ENCODE measurements around the gene PCCA.

DNA sequence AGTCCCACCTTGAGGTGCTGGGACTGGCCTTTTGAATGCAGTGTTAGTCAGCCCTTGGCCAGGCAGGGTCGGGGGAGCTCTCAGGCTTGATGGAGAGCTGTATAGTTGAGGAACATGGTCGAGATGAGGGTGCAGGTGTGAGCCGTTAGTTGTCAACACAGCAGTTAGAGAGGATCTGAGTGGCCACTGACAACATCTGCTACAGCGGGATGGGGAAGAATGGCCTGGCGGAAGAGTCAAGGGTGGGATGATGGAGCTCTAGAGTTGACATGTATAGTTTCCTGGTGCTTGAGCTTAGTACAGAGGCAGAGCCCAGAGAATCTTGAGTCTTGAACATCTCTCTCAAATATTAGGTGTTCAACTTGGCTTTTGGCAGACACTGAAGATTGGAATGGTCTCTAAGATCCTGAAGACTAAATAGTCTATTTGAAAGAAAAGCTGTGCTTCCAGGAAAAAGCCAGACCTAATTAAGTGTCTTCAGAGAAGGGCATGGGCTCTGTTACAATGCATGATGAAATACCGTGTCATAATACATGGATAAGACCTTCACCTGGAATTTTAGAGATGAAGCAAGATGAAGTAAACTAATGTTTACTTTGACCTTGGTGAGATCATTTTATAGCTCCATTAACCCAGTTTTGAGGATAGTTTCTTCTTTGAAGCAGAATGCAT is 9.7 kb downstream of the PCCA start:
- TF ChIP-seq, protein P1, sequence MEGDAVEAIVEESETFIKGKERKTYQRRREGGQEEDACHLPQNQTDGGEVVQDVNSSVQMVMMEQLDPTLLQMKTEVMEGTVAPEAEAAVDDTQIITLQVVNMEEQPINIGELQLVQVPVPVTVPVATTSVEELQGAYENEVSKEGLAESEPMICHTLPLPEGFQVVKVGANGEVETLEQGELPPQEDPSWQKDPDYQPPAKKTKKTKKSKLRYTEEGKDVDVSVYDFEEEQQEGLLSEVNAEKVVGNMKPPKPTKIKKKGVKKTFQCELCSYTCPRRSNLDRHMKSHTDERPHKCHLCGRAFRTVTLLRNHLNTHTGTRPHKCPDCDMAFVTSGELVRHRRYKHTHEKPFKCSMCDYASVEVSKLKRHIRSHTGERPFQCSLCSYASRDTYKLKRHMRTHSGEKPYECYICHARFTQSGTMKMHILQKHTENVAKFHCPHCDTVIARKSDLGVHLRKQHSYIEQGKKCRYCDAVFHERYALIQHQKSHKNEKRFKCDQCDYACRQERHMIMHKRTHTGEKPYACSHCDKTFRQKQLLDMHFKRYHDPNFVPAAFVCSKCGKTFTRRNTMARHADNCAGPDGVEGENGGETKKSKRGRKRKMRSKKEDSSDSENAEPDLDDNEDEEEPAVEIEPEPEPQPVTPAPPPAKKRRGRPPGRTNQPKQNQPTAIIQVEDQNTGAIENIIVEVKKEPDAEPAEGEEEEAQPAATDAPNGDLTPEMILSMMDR (conservative IDR thresholded peaks at IDR 0.05 in 1 of 2, IDR thresholded peaks at IDR 0.05 in 1 of 2; ENCODE audit: low read depth in 1 of 2, low read length in 2 of 2): no peak
- TF ChIP-seq EZH2 (IDR thresholded peaks at IDR 0.05; ENCODE audit: low read length, missing control alignments): no peak
